Measurements from ENCODE around the gene KCNH1. TPM values are rescaled to one million over a fixed set of nuclear protein-coding genes. Genes with fewer than 3 reads are reported as not detected.

KCNH1 gene
- total and polyA plus RNA-seq, 8 donors: 0.04 to 0.54 (median 0.13) TPM

- no peak for TF ChIP-seq CTCF (IDR thresholded peaks at IDR 0.05)
- no peak for ATAC-seq
- H3K4me1 ChIP-seq: no peaks in the 10 kb centered on the region
- H3K27ac ChIP-seq: no peak overlapping the region
- H3K4me3 ChIP-seq: no peak overlapping the region
- intact Hi-C loops (cut with DNase I): no loop called here
- no peaks in the 10 kb centered on the region for H3K27me3 ChIP-seq
- H3K36me3 ChIP-seq: no peaks in the 10 kb centered on the region
- no peak for DNase-seq
- no peaks in the 10 kb centered on the region for H3K9me3 ChIP-seq
These were observed 357.2 kb downstream of the KCNH1 start for GRCh38 chr1:210776712-210777111.

GRCh38 chr1:210775289-210775688 lies 358.7 kb downstream of the KCNH1 start:
- intact Hi-C loops (cut with DNase I): no loop called here

GRCh38 chr1:210773450-210773849 lies 360.5 kb downstream of the KCNH1 start:
- no peak for ATAC-seq
- H3K27ac ChIP-seq: no peak overlapping the region

More at GRCh38 chr1:210775289-210775688, 358.7 kb downstream of the KCNH1 start:
- DNase-seq (no peak), ATAC-seq (no peak)
- no peak overlapping the region for H3K4me3 ChIP-seq
- no peak for TF ChIP-seq CTCF (IDR thresholded peaks at IDR 0.05)
- no peaks in the 10 kb centered on the region for H3K9me3 ChIP-seq
- no peak overlapping the region for H3K27ac ChIP-seq
- no peaks in the 10 kb centered on the region for H3K4me1 ChIP-seq
- no peaks in the 10 kb centered on the region for H3K36me3 ChIP-seq
- H3K27me3 ChIP-seq: no peaks in the 10 kb centered on the region

GRCh38 chr1:210771131-210771530 lies 362.8 kb downstream of the KCNH1 start:
- no peak for TF ChIP-seq CTCF (IDR thresholded peaks at IDR 0.05)
- DNase-seq: no peak
- Histone ChIP-seq H3K4me1 (no peaks in the 10 kb centered on the region), H3K27ac (no peak overlapping the region), H3K27me3 (no peaks in the 10 kb centered on the region), H3K9me3 (no peaks in the 10 kb centered on the region), H3K36me3 (no peaks in the 10 kb centered on the region), H3K4me3 (no peak overlapping the region)
- no peak for ATAC-seq
- intact Hi-C loops (cut with DNase I): no loop called here

More at GRCh38 chr1:210773450-210773849, 360.5 kb downstream of the KCNH1 start:
- Histone ChIP-seq H3K36me3 (no peaks in the 10 kb centered on the region), H3K27me3 (no peaks in the 10 kb centered on the region), H3K9me3 (no peaks in the 10 kb centered on the region), H3K4me3 (no peak overlapping the region), H3K4me1 (no peaks in the 10 kb centered on the region)
- intact Hi-C loops (cut with DNase I): no loop called here
- no peak for TF ChIP-seq CTCF (IDR thresholded peaks at IDR 0.05)
- no peak for DNase-seq

- H3K36me3 ChIP-seq: no peaks in the 10 kb centered on the region
- no peaks in the 10 kb centered on the region for H3K27me3 ChIP-seq
- DNase-seq (no peak), ATAC-seq (no peak)
- H3K4me3 ChIP-seq: no peak overlapping the region
- H3K9me3 ChIP-seq: no peaks in the 10 kb centered on the region
- intact Hi-C loops (cut with DNase I): no loop called here
- no peak for TF ChIP-seq CTCF (IDR thresholded peaks at IDR 0.05)
- no peaks in the 10 kb centered on the region for H3K4me1 ChIP-seq
- H3K27ac ChIP-seq: no peak overlapping the region
These were observed 363.5 kb downstream of the KCNH1 start for GRCh38 chr1:210770396-210770984.
